HCT116 (cell line): ENCODE measurements around the gene ADI1. TPM values are rescaled to one million over a fixed set of nuclear protein-coding genes. Genes with fewer than 3 reads are reported as not detected.

Experiments
- ATAC-seq: fragments of 200-7000 bp; cut with Tn5 transposase; 2 replicates; pipeline ENCODE4 v1.9.1; 2020; ENCODE audit warnings: mild to moderate bottlenecking, moderate library complexity
- BruUV-seq: library from RNA; stranded (reverse); fragments of 400-500 nt; replicated peaks from 2 replicates; lab custom pipeline; 2021; lab: Mats Ljungman, UMichigan
- CTCF ChIA-PET: fragments of 300-600 bp; sonication (Branson Sonifier 250); formaldehyde crosslinking; loops from one replicate; lab custom pipeline; 2021; ENCODE audit warnings: antibody characterized with exemption; lab: Charles Lee
- POLR2A ChIA-PET: fragments of 300-600, 350-600 bp; sonication (Branson Sonifier 250); formaldehyde crosslinking; loops from one replicate; lab custom pipeline; 2021; ENCODE audit warnings: antibody characterized with exemption; lab: Charles Lee
- RAD21 ChIA-PET, 2 experiments: fragments of 300-600 bp; sonication (Branson Sonifier 250); formaldehyde crosslinking; loops; one replicate each; lab custom pipeline; 2023; ENCODE audit warnings: low total read pairs in 2 of 2; ENCODE audit not compliant: uncharacterized antibody in 2 of 2, unreplicated experiment in 2 of 2, low non-redundant PET in 1 of 2; lab: Charles Lee
- DNase-seq: peaks from one replicate; pipeline ENCODE4 v3.0.0-alpha.2; 2010; ENCODE audit warnings: low read depth, low spot score
- H2AFZ ChIP-seq: fragments of 200-600 bp; shearing (Covaris generic), sonication (generic); 2 replicates; pipeline ENCODE4 v1.6.1; 2017; ENCODE audit warnings: low read depth, mixed run types, mixed read lengths, antibody characterized with exemption, low read length; ENCODE audit not compliant: poor library complexity, severe bottlenecking
- H3K27ac ChIP-seq: 2 replicates; pipeline ENCODE4 v1.5.1; 2012; ENCODE audit warnings: low read depth, low read length
- H3K27me3 ChIP-seq: fragments of 200-600 bp; sonication (generic); 2 replicates; pipeline ENCODE4 v1.6.1; 2016; ENCODE audit warnings: mixed run types, low read length, mixed read lengths; ENCODE audit not compliant: insufficient read depth
- H3K36me3 ChIP-seq, 2 experiments: fragments of 200-500 bp in 1 of 2; fragments of 200-600 bp in 1 of 2; sonication (Bioruptor generic) in 1 of 2; sonication (generic) in 1 of 2; 2 replicates each; pipeline versions ENCODE4 v1.5.1 to v1.6.1; 2014 to 2016; ENCODE audit warnings: low read length in 2 of 2, inconsistent platforms in 1 of 2, mixed read lengths in 1 of 2, mixed run types in 1 of 2; ENCODE audit not compliant: insufficient read depth in 2 of 2, control insufficient read depth in 1 of 2
- H3K4me1 ChIP-seq, 2 experiments: fragments of 200-600 bp in 1 of 2; sonication (generic) in 1 of 2; 2 replicates each; pipeline versions ENCODE4 v1.5.1 to v1.6.1; 2012 to 2017; ENCODE audit warnings: low read length in 2 of 2, inconsistent platforms in 1 of 2, mild to moderate bottlenecking in 1 of 2, mixed read lengths in 1 of 2, mixed run types in 1 of 2, moderate library complexity in 1 of 2; ENCODE audit not compliant: insufficient read depth in 2 of 2, control insufficient read depth in 1 of 2
- H3K4me2 ChIP-seq: fragments of 200-600 bp; sonication (generic); 2 replicates; pipeline ENCODE4 v1.6.1; 2017; ENCODE audit warnings: mixed run types, low read length, mixed read lengths
- H3K4me3 ChIP-seq, 2 experiments: fragments of 200-600 bp in 1 of 2; sonication (generic) in 1 of 2; replicated peaks in 1 of 2; 2 replicates each; pipeline ENCODE4 v1.5.1; 2011 to 2016; ENCODE audit warnings: low read length in 2 of 2, control low read depth in 1 of 2, low read depth in 1 of 2, mild to moderate bottlenecking in 1 of 2, mixed read lengths in 1 of 2, mixed run types in 1 of 2
- H3K79me2 ChIP-seq: fragments of 200-600 bp; sonication (generic); 2 replicates; pipeline ENCODE4 v1.6.1; 2017; ENCODE audit warnings: mild to moderate bottlenecking, mixed run types, low read length, moderate library complexity, mixed read lengths; ENCODE audit not compliant: insufficient read depth
- H3K9ac ChIP-seq: fragments of 200-600 bp; sonication (generic); 2 replicates; pipeline ENCODE4 v1.6.1; 2016; ENCODE audit warnings: low read length, mixed read lengths
- H3K9me2 ChIP-seq: fragments of 200-600 bp; sonication (generic), shearing (Covaris generic); 2 replicates; pipeline ENCODE4 v1.6.1; 2017; ENCODE audit warnings: mixed run types, mild to moderate bottlenecking, moderate library complexity; ENCODE audit not compliant: insufficient read depth
- H3K9me3 ChIP-seq, 2 experiments: fragments of 200-500 bp in 1 of 2; fragments of 200-600 bp in 1 of 2; sonication (Bioruptor generic) in 1 of 2; sonication (generic) in 1 of 2; 2 replicates each; pipeline ENCODE4 v1.6.1; 2014 to 2017; ENCODE audit warnings: low read length in 2 of 2, mixed read lengths in 2 of 2, inconsistent platforms in 1 of 2, low read depth in 1 of 2, mild to moderate bottlenecking in 1 of 2, mixed run types in 1 of 2, moderate library complexity in 1 of 2; ENCODE audit not compliant: control insufficient read depth in 1 of 2, insufficient read depth in 1 of 2
- H4K20me1 ChIP-seq: fragments of 200-600 bp; sonication (generic), shearing (Covaris generic); 2 replicates; pipeline ENCODE4 v1.6.1; 2017; ENCODE audit warnings: mixed run types, mild to moderate bottlenecking, moderate library complexity; ENCODE audit not compliant: insufficient read depth
- CBX3 ChIP-seq: IDR thresholded peaks from 2 replicates; pipeline ENCODE4 v1.6.1; 2012; ENCODE audit warnings: low read depth
- CTCF ChIP-seq, 3 experiments: fragments of 200-600 bp in 1 of 3; sonication (generic) in 1 of 3; IDR thresholded peaks in 2 of 3; conservative IDR thresholded peaks in 1 of 3; 2 replicates each; pipeline ENCODE4 v1.5.1; 2012 to 2017; ENCODE audit warnings: low read depth in 2 of 3, low read length in 2 of 3, antibody characterized with exemption in 1 of 3, borderline replicate concordance in 1 of 3, control low read depth in 1 of 3, mild to moderate bottlenecking in 1 of 3, mixed read lengths in 1 of 3, mixed run types in 1 of 3, moderate library complexity in 1 of 3; ENCODE audit not compliant: insufficient read depth in 1 of 3
- EGR1 ChIP-seq: IDR thresholded peaks from 2 replicates; pipeline ENCODE4 v1.6.1; 2012; ENCODE audit warnings: low read depth
- EZH2phosphoT487 ChIP-seq: fragments of 200-600 bp; IDR thresholded peaks from 2 replicates; pipeline ENCODE4 v1.6.1; 2018; ENCODE audit warnings: antibody characterized with exemption, borderline replicate concordance
- JUND ChIP-seq: IDR thresholded peaks from 2 replicates; pipeline ENCODE4 v1.6.1; 2012
- POLR2A ChIP-seq: IDR thresholded peaks from 2 replicates; pipeline ENCODE4 v1.7.0; 2011; ENCODE audit warnings: borderline replicate concordance; ENCODE audit not compliant: insufficient read depth, insufficient read length; ENCODE audit errors: extremely low read depth
- POLR2AphosphoS5 ChIP-seq: IDR thresholded peaks from 2 replicates; pipeline ENCODE4 v1.6.1; 2011; ENCODE audit warnings: mild to moderate bottlenecking, low read depth, low read length, moderate library complexity
- RAD21 ChIP-seq: IDR thresholded peaks from 2 replicates; pipeline ENCODE4 v1.6.1; 2012; ENCODE audit warnings: low read depth, mild to moderate bottlenecking
- SIN3A ChIP-seq: IDR thresholded peaks from 2 replicates; pipeline ENCODE4 v1.6.1; 2012; ENCODE audit warnings: low read depth
- SP1 ChIP-seq: IDR thresholded peaks from 2 replicates; pipeline ENCODE4 v1.6.1; 2012; ENCODE audit warnings: low read depth
- TCF7L2 ChIP-seq: IDR thresholded peaks from 2 replicates; pipeline ENCODE4 v1.7.0; 2011; ENCODE audit warnings: borderline replicate concordance, inconsistent platforms; ENCODE audit not compliant: insufficient read depth, insufficient read length; ENCODE audit errors: extremely low read depth
- YY1 ChIP-seq: IDR thresholded peaks from 2 replicates; pipeline ENCODE4 v1.6.1; 2011; ENCODE audit warnings: low read length, low read depth, moderate library complexity, mild to moderate bottlenecking; ENCODE audit not compliant: insufficient replicate concordance; ENCODE audit errors: extremely low read depth
- ZBTB33 ChIP-seq: IDR thresholded peaks from 2 replicates; pipeline ENCODE4 v1.6.1; 2011; ENCODE audit warnings: mild to moderate bottlenecking, low read length, moderate library complexity; ENCODE audit not compliant: insufficient replicate concordance; ENCODE audit errors: extremely low read depth
- ZNF274 ChIP-seq: fragments of 200-500 bp; sonication (Bioruptor generic); IDR thresholded peaks from 2 replicates; pipeline ENCODE4 v1.6.1; 2014; ENCODE audit warnings: mild to moderate bottlenecking, low read depth, low read length, inconsistent platforms
- intact Hi-C: fragments of 100-400 bp; cut with micrococcal nuclease; formaldehyde crosslinking; loops from 2 replicates; pipeline ENCODE4 v1.10.0; 2022
- total RNA-seq: library from RNA; stranded (reverse); gene quantifications from one replicate; pipeline ENCODE4 v1.2.1, GENCODE V29; 2021; ENCODE audit not compliant: unreplicated experiment
- TF ChIP-seq, protein P1 (sequence below): IDR thresholded peaks from 2 replicates; pipeline ENCODE4 v1.6.1; 2012

The ADI1 gene
- total RNA-seq, 1 experiment from 2014 or later: 27.0 TPM

GRCh38 chr2:3535467-3535793 is 16.1 kb upstream of the ADI1 start:
- H3K4me2 ChIP-seq: peak overlapping the region; percentile 90
- peaks cover 8 to 30% of the 10 kb centered on the region in 2 experiments for H3K4me1 ChIP-seq
- POLR2A ChIA-PET: interaction anchor here (0.6 kb wide), 1 partner anchor 17 kb away, joined by 7 read pairs; no protein-coding TSS in a partner anchor
- H3K9ac ChIP-seq: peak overlapping the region; percentile 77
- RAD21 ChIA-PET: interaction anchor here in 1 of 2 experiments (0.6 kb wide), 1 partner anchor 14 kb away, joined by 6 read pairs; no protein-coding TSS in a partner anchor
- ATAC-seq (peak; percentile 2; the same call in 1 of the 2 replicates), DNase-seq (no peak)
- no peaks in the 10 kb centered on the region; a peak in 1 of 4 replicates for H3K36me3 ChIP-seq
- CTCF ChIA-PET: no interaction called here
- no peaks in the 10 kb centered on the region for H3K27me3 ChIP-seq
- intact Hi-C loops: loop anchor here (10.0 kb wide), 1 partner anchor 119 kb away; the partner anchor contains the start of gene ALLC
- H3K4me3 ChIP-seq: peak overlapping the region; percentile 64 to 65
- H2AFZ ChIP-seq: no peak overlapping the region
- no peaks in the 10 kb centered on the region for H4K20me1 ChIP-seq
- peak overlapping the region; percentile 75 for H3K27ac ChIP-seq
- H3K9me2 ChIP-seq: no peaks in the 10 kb centered on the region
- 0 out of 2 replicates have a peak, but pooled peaks cover 3% of the 10 kb centered on the region for H3K79me2 ChIP-seq
- BruUV-seq: no TSS peak
- no peak for TF ChIP-seq RAD21
- TF ChIP-seq SIN3A: no peak
- TF ChIP-seq EZH2phosphoT487: no peak
- TF ChIP-seq TCF7L2: no peak
- TF ChIP-seq YY1: no peak
- TF ChIP-seq, protein P1, sequence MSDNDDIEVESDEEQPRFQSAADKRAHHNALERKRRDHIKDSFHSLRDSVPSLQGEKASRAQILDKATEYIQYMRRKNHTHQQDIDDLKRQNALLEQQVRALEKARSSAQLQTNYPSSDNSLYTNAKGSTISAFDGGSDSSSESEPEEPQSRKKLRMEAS: no peak
- TF ChIP-seq POLR2A: no peak
- TF ChIP-seq EGR1: no peak
- TF ChIP-seq ZBTB33: no peak
- TF ChIP-seq JUND: no peak
- TF ChIP-seq CTCF (IDR thresholded peaks at IDR 0.05 in 2 of 3, conservative IDR thresholded peaks at IDR 0.05 in 1 of 3; ENCODE audit: borderline replicate concordance in 1 of 3, insufficient read depth in 1 of 3, low read depth in 2 of 3, low read length in 2 of 3): no peak
- TF ChIP-seq SP1: no peak
- no peak for TF ChIP-seq CBX3
- TF ChIP-seq ZNF274: no peak
- TF ChIP-seq POLR2AphosphoS5: no peak
- no peaks in the 10 kb centered on the region for H3K9me3 ChIP-seq
